ENCODE results near the gene DVL3.

Gene DVL3

GRCh38 chr3:184193991-184194539 lies 38.9 kb downstream of the DVL3 start:
- H3F3A ChIP-seq (ENCODE audit: insufficient read depth), result no peaks in the 10 kb centered on the region
- no peaks in the 10 kb centered on the region for H3K27me3 ChIP-seq (ENCODE audit: low read length)
- H3K79me2 ChIP-seq (ENCODE audit: insufficient read depth, low read length), result no peaks in the 10 kb centered on the region
- no peaks in the 10 kb centered on the region for H3K9me3 ChIP-seq (ENCODE audit: insufficient read depth, low read length)
- no peak overlapping the region for H3K9ac ChIP-seq (ENCODE audit: low read length)
- no peak for TF ChIP-seq CTCF (IDR thresholded peaks at IDR 0.05; ENCODE audit: insufficient read depth, low read length, poor library complexity, severe bottlenecking)
- TF ChIP-seq EZH2phosphoT487 (conservative IDR thresholded peaks at IDR 0.05; ENCODE audit: low read length), result no peak
- no peak overlapping the region for H3K4me2 ChIP-seq (ENCODE audit: low read depth, low read length, poor library complexity, severe bottlenecking)
- no peak overlapping the region for H3K4me3 ChIP-seq (ENCODE audit: insufficient read depth, low read length, poor library complexity, severe bottlenecking)
- H3K36me3 ChIP-seq (ENCODE audit: low read length), result peaks cover 6% of the 10 kb centered on the region; the same call in 1 of the 2 replicates
- H2AFZ ChIP-seq (ENCODE audit: low read depth, low read length, severe bottlenecking), result no peak overlapping the region
- H3K27ac ChIP-seq (ENCODE audit: low read depth, low read length), result no peak overlapping the region
- H3K9me2 ChIP-seq (replicated peaks; ENCODE audit: insufficient read depth, low read length), result no peaks in the 10 kb centered on the region
- H4K20me1 ChIP-seq (ENCODE audit: low read depth, low read length), result no peaks in the 10 kb centered on the region

GRCh38 chr3:184196536-184196935 lies 41.4 kb downstream of the DVL3 start:
- Histone ChIP-seq H3K27me3 (ENCODE audit: low read length) (no peaks in the 10 kb centered on the region), H3F3A (ENCODE audit: insufficient read depth) (no peaks in the 10 kb centered on the region), H3K9me3 (ENCODE audit: insufficient read depth, low read length) (no peaks in the 10 kb centered on the region), H3K79me2 (ENCODE audit: insufficient read depth, low read length) (no peaks in the 10 kb centered on the region), H3K36me3 (ENCODE audit: low read length) (no peaks in the 10 kb centered on the region), H3K4me2 (ENCODE audit: low read depth, low read length, poor library complexity, severe bottlenecking) (no peak overlapping the region), H4K20me1 (ENCODE audit: low read depth, low read length) (no peaks in the 10 kb centered on the region), H3K9me2 (replicated peaks; ENCODE audit: insufficient read depth, low read length) (no peaks in the 10 kb centered on the region), H2AFZ (ENCODE audit: low read depth, low read length, severe bottlenecking) (no peak overlapping the region), H3K9ac (ENCODE audit: low read length) (no peak overlapping the region), H3K4me3 (ENCODE audit: insufficient read depth, low read length, poor library complexity, severe bottlenecking) (no peak overlapping the region), H3K27ac (ENCODE audit: low read depth, low read length) (no peak overlapping the region)
- no peak for TF ChIP-seq EZH2phosphoT487 (conservative IDR thresholded peaks at IDR 0.05; ENCODE audit: low read length)
- TF ChIP-seq CTCF (IDR thresholded peaks at IDR 0.05; ENCODE audit: insufficient read depth, low read length, poor library complexity, severe bottlenecking), result no peak

GRCh38 chr3:184198509-184198908 lies 43.3 kb downstream of the DVL3 start:
- H3K9me2 ChIP-seq (replicated peaks; ENCODE audit: insufficient read depth, low read length), result no peaks in the 10 kb centered on the region
- H3K4me3 ChIP-seq (ENCODE audit: insufficient read depth, low read length, poor library complexity, severe bottlenecking), result no peak overlapping the region
- no peak overlapping the region for H3K9ac ChIP-seq (ENCODE audit: low read length)
- no peaks in the 10 kb centered on the region for H3K9me3 ChIP-seq (ENCODE audit: insufficient read depth, low read length)
- no peak overlapping the region for H2AFZ ChIP-seq (ENCODE audit: low read depth, low read length, severe bottlenecking)
- no peak for TF ChIP-seq EZH2phosphoT487 (conservative IDR thresholded peaks at IDR 0.05; ENCODE audit: low read length)
- TF ChIP-seq CTCF (IDR thresholded peaks at IDR 0.05; ENCODE audit: insufficient read depth, low read length, poor library complexity, severe bottlenecking), result no peak
- H3K27ac ChIP-seq (ENCODE audit: low read depth, low read length), result no peak overlapping the region
- no peaks in the 10 kb centered on the region for H4K20me1 ChIP-seq (ENCODE audit: low read depth, low read length)
- no peaks in the 10 kb centered on the region for H3F3A ChIP-seq (ENCODE audit: insufficient read depth)
- H3K4me2 ChIP-seq (ENCODE audit: low read depth, low read length, poor library complexity, severe bottlenecking), result no peak overlapping the region
- no peaks in the 10 kb centered on the region for H3K79me2 ChIP-seq (ENCODE audit: insufficient read depth, low read length)
- H3K36me3 ChIP-seq (ENCODE audit: low read length), result no peaks in the 10 kb centered on the region
- no peaks in the 10 kb centered on the region for H3K27me3 ChIP-seq (ENCODE audit: low read length)

All from SU-DHL-6 (cell line).